Epithelial cell of esophagus (primary cell): ENCODE results near the gene CCDC177.

Experiments
- DNase-seq: peaks from one replicate; pipeline ENCODE4 v3.0.0; 2010; ENCODE audit warnings: low read depth
- H3K4me3 ChIP-seq: 2 replicates; pipeline ENCODE4 v1.5.1; 2011; ENCODE audit warnings: mild to moderate bottlenecking, low read length, control low read depth
- CTCF ChIP-seq: IDR thresholded peaks from 2 replicates; pipeline ENCODE4 v1.5.1; 2011; ENCODE audit warnings: low read depth, mild to moderate bottlenecking, low read length, control low read depth, inconsistent platforms; ENCODE audit not compliant: insufficient read depth; ENCODE audit errors: missing control alignments

Gene CCDC177

GRCh38 chr14:69551511-69551910 lies 23.2 kb downstream of the CCDC177 start:
- no peak for TF ChIP-seq CTCF
- no peak for DNase-seq
- no peak overlapping the region for H3K4me3 ChIP-seq

- H3K4me3 ChIP-seq: no peak overlapping the region
- no peak for TF ChIP-seq CTCF
- no peak for DNase-seq
Observed at GRCh38 chr14:69548566-69548965, 26.1 kb downstream of the CCDC177 start.

GRCh38 chr14:69547701-69548348 lies 26.8 kb downstream of the CCDC177 start:
- DNase-seq: no peak
- H3K4me3 ChIP-seq: no peak overlapping the region
- TF ChIP-seq CTCF: peak; percentile 42

GRCh38 chr14:69543341-69544115 lies 31.1 kb downstream of the CCDC177 start:
- no peak for TF ChIP-seq CTCF
- peak; percentile 98 for DNase-seq
- no peak overlapping the region for H3K4me3 ChIP-seq

GRCh38 chr14:69542311-69542710 lies 32.4 kb downstream of the CCDC177 start:
- TF ChIP-seq CTCF: no peak
- DNase-seq: no peak
- no peak overlapping the region for H3K4me3 ChIP-seq

- H3K4me3 ChIP-seq: no peak overlapping the region
- no peak for DNase-seq
- no peak for TF ChIP-seq CTCF
Observed at GRCh38 chr14:69540654-69541335, 33.9 kb downstream of the CCDC177 start.
